ENCODE data around the gene ASIC2.
"Not testable (repeated sequence)": the region's sequence is repeated elsewhere in the genome, so short reads cannot be mapped to it uniquely, and the experiment has no call there.

The ASIC2 gene

DNA sequence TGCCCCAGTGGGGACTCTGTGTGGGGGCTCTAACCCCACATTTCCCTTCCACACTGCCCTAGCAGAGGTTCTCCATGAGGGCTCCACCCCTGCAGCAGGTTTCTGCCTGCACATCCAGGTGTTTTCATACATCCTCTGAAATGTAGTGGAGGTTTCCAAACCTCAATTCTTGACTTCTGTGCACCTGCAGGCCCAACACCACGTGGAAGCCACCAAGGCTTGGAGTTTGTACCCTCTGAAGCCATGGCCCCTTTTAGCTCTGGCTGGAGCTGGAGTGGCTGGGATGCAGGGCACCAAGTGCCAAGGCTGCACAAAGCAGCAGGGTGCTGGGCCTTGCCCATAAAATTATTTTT, 305.7 kb downstream of the ASIC2 start:
- not testable (repeated sequence) for H3K27me3 ChIP-seq (ENCODE audit: control insufficient read depth, insufficient read depth, low read length)

DNA sequence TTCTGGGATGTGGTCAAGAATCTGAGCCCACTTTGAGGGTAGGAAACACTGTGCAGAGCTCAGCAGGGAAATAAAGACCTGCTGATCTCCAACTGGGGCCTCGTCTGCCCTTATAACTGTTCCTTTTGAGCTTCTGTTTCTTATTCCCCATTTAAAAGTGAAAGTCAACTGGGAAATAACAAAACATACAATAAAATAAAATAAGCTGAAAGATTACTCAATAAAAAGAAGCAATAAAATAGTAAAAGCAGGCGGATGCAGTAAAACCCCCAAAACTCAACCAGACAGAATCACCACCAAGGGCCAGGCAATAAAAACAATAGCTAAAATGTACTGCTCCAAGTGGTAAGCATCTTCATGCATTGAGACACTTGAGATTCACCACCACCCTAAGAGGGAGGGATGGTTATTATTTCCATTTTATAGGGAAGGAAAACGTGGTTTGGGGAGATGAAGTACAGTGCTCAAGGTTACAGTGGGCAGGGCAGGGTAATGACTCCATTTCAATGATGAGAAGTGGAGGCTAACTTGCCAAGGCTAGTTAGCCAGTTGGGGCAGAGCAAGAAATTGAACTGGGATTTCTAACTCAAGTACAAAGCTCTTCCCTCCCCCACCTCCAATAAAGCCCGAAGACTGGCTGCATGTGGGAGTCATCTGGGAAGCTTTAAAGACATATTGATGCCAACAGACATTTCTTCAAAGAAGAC, 307.9 kb downstream of the ASIC2 start:
- H3K27ac ChIP-seq (ENCODE audit: low read depth, low read length) = no peak overlapping the region
- peaks cover 38% of the 10 kb centered on the region for H3K9me3 ChIP-seq (ENCODE audit: control insufficient read depth, insufficient read depth, low read depth, low read length)
- H3K9ac ChIP-seq (ENCODE audit: low read length) = no peak overlapping the region
- no peak overlapping the region for H3K4me3 ChIP-seq (ENCODE audit: low read depth, low read length)
- no peaks in the 10 kb centered on the region for H3K36me3 ChIP-seq (ENCODE audit: control insufficient read depth, insufficient read depth, low read length)
- no peaks in the 10 kb centered on the region for H3K27me3 ChIP-seq (ENCODE audit: control insufficient read depth, insufficient read depth, low read length)
- H3K4me1 ChIP-seq (ENCODE audit: control insufficient read depth, insufficient read depth, low read length) = no peaks in the 10 kb centered on the region

More for the DNA sequence above, 305.7 kb downstream of the ASIC2 start:
- peaks cover 23% of the 10 kb centered on the region for H3K9me3 ChIP-seq (ENCODE audit: control insufficient read depth, insufficient read depth, low read depth, low read length)
- not testable (repeated sequence) for H3K4me3 ChIP-seq (ENCODE audit: low read depth, low read length); H3K27ac ChIP-seq (ENCODE audit: low read depth, low read length); H3K36me3 ChIP-seq (ENCODE audit: control insufficient read depth, insufficient read depth, low read length); H3K4me1 ChIP-seq (ENCODE audit: control insufficient read depth, insufficient read depth, low read length); H3K9ac ChIP-seq (ENCODE audit: low read length)

GRCh38 chr17:32981611-32982010, 311.5 kb downstream of the ASIC2 start:
- not testable (repeated sequence) for H3K36me3 ChIP-seq (ENCODE audit: control insufficient read depth, insufficient read depth, low read length); H3K4me3 ChIP-seq (ENCODE audit: low read depth, low read length); H3K27ac ChIP-seq (ENCODE audit: low read depth, low read length); H3K27me3 ChIP-seq (ENCODE audit: control insufficient read depth, insufficient read depth, low read length); H3K9ac ChIP-seq (ENCODE audit: low read length); H3K4me1 ChIP-seq (ENCODE audit: control insufficient read depth, insufficient read depth, low read length)
- peaks cover 32% of the 10 kb centered on the region for H3K9me3 ChIP-seq (ENCODE audit: control insufficient read depth, insufficient read depth, low read depth, low read length)

DNA sequence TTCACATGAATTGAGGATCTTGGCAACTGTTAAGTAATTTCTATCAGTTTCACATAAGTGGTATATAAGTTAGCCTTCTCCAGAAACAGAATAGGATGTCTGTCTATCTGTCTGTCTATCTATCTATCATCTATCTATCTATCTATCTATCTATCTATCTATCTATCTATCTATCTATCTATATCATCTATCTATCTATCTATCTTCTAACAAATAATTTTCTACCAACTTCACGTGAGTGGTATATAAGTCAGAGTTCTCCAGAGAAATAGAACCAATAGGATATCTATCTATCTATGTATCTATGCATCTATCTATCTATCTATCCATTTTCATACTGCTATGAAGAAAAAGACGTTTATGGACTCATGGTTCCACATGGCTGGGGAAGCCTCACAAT, 312.9 kb downstream of the ASIC2 start:
- Histone ChIP-seq H3K27me3 (ENCODE audit: control insufficient read depth, insufficient read depth, low read length) (no peaks in the 10 kb centered on the region), H3K9me3 (ENCODE audit: control insufficient read depth, insufficient read depth, low read depth, low read length) (peaks cover 32% of the 10 kb centered on the region), H3K36me3 (ENCODE audit: control insufficient read depth, insufficient read depth, low read length) (no peaks in the 10 kb centered on the region), H3K9ac (ENCODE audit: low read length) (no peak overlapping the region), H3K4me1 (ENCODE audit: control insufficient read depth, insufficient read depth, low read length) (no peaks in the 10 kb centered on the region), H3K4me3 (ENCODE audit: low read depth, low read length) (no peak overlapping the region), H3K27ac (ENCODE audit: low read depth, low read length) (no peak overlapping the region)

- Histone ChIP-seq H3K9ac (ENCODE audit: low read length) (no peak overlapping the region), H3K9me3 (ENCODE audit: control insufficient read depth, insufficient read depth, low read depth, low read length) (peaks cover 19% of the 10 kb centered on the region), H3K27ac (ENCODE audit: low read depth, low read length) (no peak overlapping the region), H3K27me3 (ENCODE audit: control insufficient read depth, insufficient read depth, low read length) (peaks cover 2% of the 10 kb centered on the region; the same call in 1 of the 2 replicates), H3K4me3 (ENCODE audit: low read depth, low read length) (no peak overlapping the region), H3K4me1 (ENCODE audit: control insufficient read depth, insufficient read depth, low read length) (no peaks in the 10 kb centered on the region), H3K36me3 (ENCODE audit: control insufficient read depth, insufficient read depth, low read length) (no peaks in the 10 kb centered on the region)
Measured at GRCh38 chr17:32976605-32977004, 316.5 kb downstream of the ASIC2 start.

DNA sequence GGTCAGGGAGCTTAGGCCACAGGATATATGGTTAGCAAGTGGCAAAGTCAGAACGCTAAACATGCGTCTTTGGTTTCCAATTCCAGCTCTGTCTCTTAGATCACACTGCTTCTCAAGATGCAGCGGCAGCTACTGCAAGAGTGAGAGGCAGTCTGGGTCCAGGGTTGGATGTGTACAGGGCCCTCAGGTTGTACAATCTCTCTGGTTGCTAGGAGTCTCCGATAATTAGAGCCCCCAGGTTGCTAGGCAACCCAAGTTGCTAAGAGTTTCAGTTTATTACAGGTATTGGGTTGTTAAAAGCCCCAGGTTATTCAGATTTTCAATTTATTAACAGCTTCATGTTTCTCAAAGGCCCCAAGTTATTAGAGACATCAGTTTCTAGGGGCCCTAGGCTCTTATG, 317.0 kb downstream of the ASIC2 start:
- no peak overlapping the region for H3K27ac ChIP-seq (ENCODE audit: low read depth, low read length)
- peaks cover 14% of the 10 kb centered on the region for H3K9me3 ChIP-seq (ENCODE audit: control insufficient read depth, insufficient read depth, low read depth, low read length)
- no peaks in the 10 kb centered on the region for H3K4me1 ChIP-seq (ENCODE audit: control insufficient read depth, insufficient read depth, low read length)
- H3K36me3 ChIP-seq (ENCODE audit: control insufficient read depth, insufficient read depth, low read length) = no peaks in the 10 kb centered on the region
- H3K4me3 ChIP-seq (ENCODE audit: low read depth, low read length) = no peak overlapping the region
- no peak overlapping the region for H3K9ac ChIP-seq (ENCODE audit: low read length)
- H3K27me3 ChIP-seq (ENCODE audit: control insufficient read depth, insufficient read depth, low read length) = peaks cover 2% of the 10 kb centered on the region; the same call in 1 of the 2 replicates

GRCh38 chr17:32971171-32971570, 321.9 kb downstream of the ASIC2 start:
- Histone ChIP-seq H3K27me3 (ENCODE audit: control insufficient read depth, insufficient read depth, low read length) (peaks cover 2% of the 10 kb centered on the region; the same call in 1 of the 2 replicates), H3K36me3 (ENCODE audit: control insufficient read depth, insufficient read depth, low read length) (no peaks in the 10 kb centered on the region), H3K27ac (ENCODE audit: low read depth, low read length) (no peak overlapping the region), H3K9me3 (ENCODE audit: control insufficient read depth, insufficient read depth, low read depth, low read length) (no peaks in the 10 kb centered on the region), H3K9ac (ENCODE audit: low read length) (no peak overlapping the region), H3K4me3 (ENCODE audit: low read depth, low read length) (no peak overlapping the region), H3K4me1 (ENCODE audit: control insufficient read depth, insufficient read depth, low read length) (no peaks in the 10 kb centered on the region)

GRCh38 chr17:32970281-32970680, 322.8 kb downstream of the ASIC2 start:
- no peaks in the 10 kb centered on the region for H3K36me3 ChIP-seq (ENCODE audit: control insufficient read depth, insufficient read depth, low read length)

GRCh38 chr17:32969231-32969630, 323.9 kb downstream of the ASIC2 start:
- H3K4me3 ChIP-seq (ENCODE audit: low read depth, low read length); H3K27me3 ChIP-seq (ENCODE audit: control insufficient read depth, insufficient read depth, low read length); H3K9ac ChIP-seq (ENCODE audit: low read length); H3K9me3 ChIP-seq (ENCODE audit: control insufficient read depth, insufficient read depth, low read depth, low read length); H3K27ac ChIP-seq (ENCODE audit: low read depth, low read length); H3K4me1 ChIP-seq (ENCODE audit: control insufficient read depth, insufficient read depth, low read length); H3K36me3 ChIP-seq (ENCODE audit: control insufficient read depth, insufficient read depth, low read length): not testable (repeated sequence)

More at GRCh38 chr17:32970281-32970680, 322.8 kb downstream of the ASIC2 start:
- no peaks in the 10 kb centered on the region for H3K9me3 ChIP-seq (ENCODE audit: control insufficient read depth, insufficient read depth, low read depth, low read length)
- no peak overlapping the region for H3K9ac ChIP-seq (ENCODE audit: low read length)
- H3K4me3 ChIP-seq (ENCODE audit: low read depth, low read length) = no peak overlapping the region
- H3K27me3 ChIP-seq (ENCODE audit: control insufficient read depth, insufficient read depth, low read length) = peaks cover 2% of the 10 kb centered on the region; the same call in 1 of the 2 replicates
- no peaks in the 10 kb centered on the region for H3K4me1 ChIP-seq (ENCODE audit: control insufficient read depth, insufficient read depth, low read length)
- H3K27ac ChIP-seq (ENCODE audit: low read depth, low read length) = no peak overlapping the region

- H3K27me3 ChIP-seq (ENCODE audit: control insufficient read depth, insufficient read depth, low read length) = no peaks in the 10 kb centered on the region
- no peak overlapping the region for H3K4me3 ChIP-seq (ENCODE audit: low read depth, low read length)
- H3K9ac ChIP-seq (ENCODE audit: low read length) = no peak overlapping the region
- H3K27ac ChIP-seq (ENCODE audit: low read depth, low read length) = no peak overlapping the region
- no peaks in the 10 kb centered on the region for H3K9me3 ChIP-seq (ENCODE audit: control insufficient read depth, insufficient read depth, low read depth, low read length)
- no peaks in the 10 kb centered on the region for H3K36me3 ChIP-seq (ENCODE audit: control insufficient read depth, insufficient read depth, low read length)
- H3K4me1 ChIP-seq (ENCODE audit: control insufficient read depth, insufficient read depth, low read length) = no peaks in the 10 kb centered on the region; the same call in 1 of the 2 replicates
Measured at GRCh38 chr17:32964541-32964940, 328.6 kb downstream of the ASIC2 start.
